PC-3 (cell line): ENCODE data around the gene TRIM45.

Source experiments
- EZH2 ChIP-seq: fragments of 300-600 bp; sonication (generic); IDR thresholded peaks from one replicate; pipeline ENCODE4 v1.6.1; 2017; ENCODE audit warnings: antibody characterized with exemption, mild to moderate bottlenecking, low read length; ENCODE audit not compliant: unreplicated experiment
- EZH2phosphoT487 ChIP-seq: fragments of 300-600 bp; sonication (generic); IDR thresholded peaks from 2 replicates; pipeline ENCODE4 v1.6.1; 2018; ENCODE audit warnings: mild to moderate bottlenecking, antibody characterized with exemption, low read length, borderline replicate concordance
- TF ChIP-seq, protein P1 (sequence below): fragments of 300-600 bp; sonication (generic); conservative IDR thresholded peaks from 2 replicates; pipeline ENCODE4 v1.5.1; 2017; ENCODE audit warnings: antibody characterized with exemption, low read depth, mild to moderate bottlenecking, low read length

DNA sequence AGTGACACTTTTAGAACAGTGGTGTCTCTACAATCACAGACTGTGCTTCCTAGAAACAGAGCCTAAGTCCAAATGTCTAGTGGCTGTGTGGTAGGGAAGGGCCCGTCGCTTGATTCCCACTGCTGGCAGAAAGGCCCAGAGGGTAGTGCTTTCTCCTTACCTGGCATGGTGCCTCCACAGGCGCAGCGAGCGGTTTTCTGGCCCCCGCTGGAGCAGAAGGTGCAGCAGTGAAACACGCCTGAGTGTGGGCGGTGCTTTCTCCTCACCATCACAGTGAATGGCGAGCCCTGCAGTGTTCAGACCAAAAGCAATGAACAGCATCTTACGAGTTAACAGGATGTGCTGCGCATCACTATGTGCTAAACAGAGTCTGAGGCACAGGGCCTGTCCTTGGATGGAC, 8.3 kb downstream of the TRIM45 start:
- TF ChIP-seq, protein P1, sequence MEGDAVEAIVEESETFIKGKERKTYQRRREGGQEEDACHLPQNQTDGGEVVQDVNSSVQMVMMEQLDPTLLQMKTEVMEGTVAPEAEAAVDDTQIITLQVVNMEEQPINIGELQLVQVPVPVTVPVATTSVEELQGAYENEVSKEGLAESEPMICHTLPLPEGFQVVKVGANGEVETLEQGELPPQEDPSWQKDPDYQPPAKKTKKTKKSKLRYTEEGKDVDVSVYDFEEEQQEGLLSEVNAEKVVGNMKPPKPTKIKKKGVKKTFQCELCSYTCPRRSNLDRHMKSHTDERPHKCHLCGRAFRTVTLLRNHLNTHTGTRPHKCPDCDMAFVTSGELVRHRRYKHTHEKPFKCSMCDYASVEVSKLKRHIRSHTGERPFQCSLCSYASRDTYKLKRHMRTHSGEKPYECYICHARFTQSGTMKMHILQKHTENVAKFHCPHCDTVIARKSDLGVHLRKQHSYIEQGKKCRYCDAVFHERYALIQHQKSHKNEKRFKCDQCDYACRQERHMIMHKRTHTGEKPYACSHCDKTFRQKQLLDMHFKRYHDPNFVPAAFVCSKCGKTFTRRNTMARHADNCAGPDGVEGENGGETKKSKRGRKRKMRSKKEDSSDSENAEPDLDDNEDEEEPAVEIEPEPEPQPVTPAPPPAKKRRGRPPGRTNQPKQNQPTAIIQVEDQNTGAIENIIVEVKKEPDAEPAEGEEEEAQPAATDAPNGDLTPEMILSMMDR = no peak
- no peak for TF ChIP-seq EZH2phosphoT487
- no peak for TF ChIP-seq EZH2
